GM19035 (cell line): ENCODE results near the gene FRS3.
"Not testable (repeated sequence)": the region's sequence is repeated elsewhere in the genome, so short reads cannot be mapped to it uniquely, and the experiment has no call there.

Experiments
- ATAC-seq: cut with Tn5 transposase; IDR thresholded peaks from one replicate; pipeline ENCODE4 v1.9.1; 2021; ENCODE audit not compliant: unreplicated experiment

FRS3 gene

DNA sequence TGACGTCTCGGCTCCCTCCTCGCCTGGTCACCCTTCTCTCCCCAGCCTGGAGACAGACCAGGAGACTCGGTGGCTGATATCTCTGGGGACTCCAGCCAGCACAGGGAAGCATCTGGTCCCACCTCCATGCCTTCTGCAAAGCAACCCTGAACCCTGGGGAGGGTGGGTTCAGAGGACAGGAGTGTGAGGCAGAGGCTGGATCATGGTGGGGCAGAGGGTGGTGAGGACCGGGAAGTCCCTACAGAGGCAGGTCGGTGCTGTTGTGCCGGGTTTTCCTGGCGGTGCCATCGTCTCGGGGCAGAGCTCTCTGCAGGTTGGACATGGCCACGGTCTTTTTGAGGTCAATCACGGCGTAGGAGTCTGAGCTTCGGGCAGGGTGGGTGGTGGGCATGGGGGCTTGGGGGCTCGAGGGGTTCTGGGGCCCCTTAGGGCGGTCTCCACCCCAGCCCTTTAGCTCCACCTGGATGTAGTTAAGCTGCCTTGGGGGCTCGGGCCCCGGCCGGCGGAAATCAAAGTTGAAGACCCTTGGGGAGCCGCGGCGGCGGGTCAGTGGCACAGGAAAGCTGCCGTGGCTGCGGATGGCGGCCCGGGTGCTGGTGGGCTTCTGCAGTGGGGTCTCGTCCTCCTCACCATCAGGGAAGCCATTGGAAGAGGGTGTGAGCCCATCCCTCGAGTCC, 9.2 kb downstream of the FRS3 start:
- no peak for ATAC-seq

DNA sequence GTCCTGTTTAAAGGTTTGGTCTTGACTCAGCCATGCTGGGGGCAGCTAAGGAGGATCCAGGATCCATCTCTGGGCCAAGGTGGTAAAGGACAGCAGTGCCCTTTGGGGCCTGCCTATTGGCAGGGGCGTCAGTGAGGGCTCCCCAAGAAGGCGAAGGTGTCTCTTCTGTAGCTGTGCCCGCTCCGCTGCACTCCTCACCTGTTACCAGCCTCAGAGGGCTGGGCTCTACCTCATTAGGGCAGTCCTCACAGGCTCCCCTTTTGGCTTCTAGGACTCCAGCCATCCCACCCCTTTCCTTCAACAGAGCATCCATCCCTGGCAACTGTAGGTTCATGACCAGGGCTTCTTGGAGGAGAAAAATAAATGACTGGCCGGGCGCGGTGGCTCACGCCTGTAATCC, 10.3 kb downstream of the FRS3 start:
- ATAC-seq = no peak

DNA sequence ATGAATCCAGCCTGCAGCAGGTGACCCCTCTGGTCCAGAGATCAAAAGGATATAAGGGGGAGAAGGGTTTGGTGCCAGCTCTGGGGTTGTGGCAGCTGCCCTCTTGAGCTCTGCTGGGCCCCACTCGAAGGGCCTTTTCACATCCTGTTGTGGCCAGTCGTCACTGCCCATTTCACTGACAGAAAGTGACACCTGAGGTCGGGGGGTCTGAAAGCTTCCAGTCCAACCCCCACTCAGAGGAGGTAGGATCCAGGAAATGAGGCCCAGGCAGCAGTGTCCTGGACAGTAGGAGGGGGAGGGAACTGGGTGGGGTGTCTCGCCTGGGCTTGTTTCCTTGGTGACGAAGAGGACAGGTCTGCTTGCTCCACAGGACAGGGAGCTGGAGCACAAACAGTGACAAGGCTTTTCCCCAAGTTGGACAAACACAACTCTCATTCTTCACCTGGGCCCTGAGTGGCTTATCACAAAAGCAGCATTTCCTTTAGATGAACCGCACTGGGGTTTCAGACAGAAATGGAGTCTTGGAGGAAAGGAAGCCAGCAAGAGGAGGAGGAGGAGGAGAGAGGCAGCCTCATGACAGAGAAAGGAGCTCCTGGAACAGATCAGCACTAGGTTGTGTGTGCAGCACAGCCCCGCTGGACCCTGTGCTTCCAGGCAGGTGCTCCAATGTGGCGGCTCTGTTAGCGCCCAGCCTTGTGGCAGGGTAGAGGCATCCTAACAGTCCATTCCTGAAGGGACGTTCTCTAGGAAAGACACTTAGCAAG, 11.0 kb downstream of the FRS3 start:
- ATAC-seq = no peak

DNA sequence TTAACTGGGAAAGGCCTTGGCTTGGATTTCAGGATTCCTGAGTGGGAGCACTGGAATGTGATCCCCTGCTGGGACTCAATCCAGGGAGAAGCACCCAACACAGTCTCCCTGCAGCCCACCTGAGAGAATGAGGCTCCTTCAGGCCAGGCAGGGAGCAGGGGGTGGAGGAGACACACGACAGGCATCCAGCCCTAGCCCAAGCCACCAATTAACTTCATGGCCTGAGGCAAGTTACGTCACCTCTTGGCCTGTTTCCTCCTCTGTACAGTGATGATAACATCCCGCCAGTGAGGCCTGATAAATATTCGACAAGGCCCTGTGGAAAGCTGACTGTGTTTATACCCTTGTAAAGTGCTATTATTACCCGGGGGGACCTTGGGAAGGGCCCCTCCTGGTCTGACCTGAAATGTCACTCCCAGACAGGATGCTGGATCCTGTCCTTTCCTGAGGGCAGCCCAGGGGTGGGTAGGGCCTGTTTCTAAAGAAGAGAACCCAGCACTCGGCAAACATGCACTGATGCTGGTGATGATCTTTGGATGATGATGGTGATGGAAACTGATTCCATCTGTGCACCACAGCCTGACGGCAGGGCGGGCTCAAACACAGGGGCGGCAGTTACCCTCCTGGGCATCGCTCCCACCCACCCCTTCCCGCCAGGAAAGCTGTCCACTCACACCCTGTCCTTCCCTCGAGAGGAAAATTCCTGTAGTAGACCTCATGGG, 12.4 kb downstream of the FRS3 start:
- ATAC-seq = no peak

DNA sequence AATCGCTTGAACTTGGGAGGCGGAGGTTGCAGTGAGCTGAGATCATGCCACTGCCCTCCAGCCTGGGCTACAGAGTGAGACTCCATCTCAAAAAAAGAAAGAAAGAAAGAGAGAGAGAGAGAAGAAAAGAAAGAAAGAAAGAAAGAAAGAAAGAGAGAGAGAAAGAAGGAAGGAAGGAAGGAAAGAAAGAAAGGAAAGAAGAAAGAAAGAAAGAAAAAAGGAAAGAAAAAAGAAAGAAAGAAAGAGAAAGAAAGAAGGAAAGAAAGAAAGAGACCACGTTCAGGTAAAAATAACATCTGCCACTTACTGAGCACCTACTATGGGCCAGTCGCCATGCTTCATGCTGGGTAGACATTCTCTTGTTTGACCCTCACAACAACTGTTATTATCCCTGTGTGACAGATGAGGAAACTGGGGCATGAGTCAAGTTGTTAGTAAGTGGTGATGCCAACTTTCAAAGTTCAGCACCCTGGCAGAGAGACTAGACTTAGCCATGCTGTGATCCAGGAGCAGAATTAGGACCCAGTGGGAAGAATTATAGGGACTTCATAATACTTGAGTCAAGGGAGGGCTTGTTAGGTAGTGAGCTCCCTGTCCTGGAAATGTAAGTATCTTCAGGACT, 13.5 kb downstream of the FRS3 start:
- ATAC-seq = not testable (repeated sequence)

DNA sequence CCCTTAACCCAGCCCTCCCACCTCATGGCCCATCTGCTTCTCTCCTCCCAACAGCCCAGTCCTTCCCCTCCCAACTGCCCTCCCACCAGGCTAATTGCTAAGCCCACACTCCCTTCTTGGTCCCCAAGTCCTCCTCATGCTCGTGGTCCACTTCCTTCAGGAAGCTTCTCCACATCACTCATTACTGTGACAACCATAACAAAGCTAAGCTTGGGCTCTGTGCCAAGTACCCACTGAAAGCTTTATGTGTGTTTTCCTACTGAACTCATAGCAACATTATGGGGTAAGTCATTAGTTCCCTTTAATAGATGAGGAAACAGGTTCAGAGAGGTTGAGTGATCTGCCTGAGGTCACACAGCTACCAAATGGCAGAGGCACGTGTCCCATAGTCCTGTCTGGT, 16.2 kb downstream of the FRS3 start:
- no peak for ATAC-seq

DNA sequence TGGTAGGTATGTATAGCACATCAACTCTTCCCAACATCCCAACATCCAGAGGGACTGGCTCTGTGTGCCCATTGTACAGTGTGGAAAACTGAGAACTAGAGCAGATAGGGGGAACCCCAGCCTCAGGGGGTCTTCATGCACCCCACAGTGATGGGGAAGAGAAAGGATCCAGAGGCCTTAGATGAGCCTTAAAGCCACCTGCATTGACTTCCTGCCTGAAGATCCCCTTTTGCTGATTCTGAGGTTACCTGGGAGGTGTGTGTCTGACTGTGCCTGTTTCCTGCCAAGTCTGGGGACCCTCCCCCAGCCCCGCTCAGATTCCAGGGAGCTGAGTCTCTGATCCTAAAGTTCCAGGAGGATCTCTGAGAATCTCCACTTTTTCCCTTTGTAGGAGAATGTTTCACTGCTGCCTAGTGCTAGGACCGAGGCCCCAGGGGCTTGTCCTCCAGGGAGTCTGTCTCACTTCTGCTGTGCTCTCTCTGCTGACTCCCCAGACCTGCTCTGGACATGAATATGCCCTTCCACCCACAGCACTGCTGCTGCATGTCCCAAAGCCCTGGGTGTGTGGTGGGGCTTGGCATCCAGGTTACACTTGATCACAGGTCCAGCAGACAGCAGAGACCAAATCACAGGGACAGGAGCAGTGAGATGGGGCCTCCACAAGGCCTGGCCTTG, 19.7 kb downstream of the FRS3 start:
- no peak for ATAC-seq

DNA sequence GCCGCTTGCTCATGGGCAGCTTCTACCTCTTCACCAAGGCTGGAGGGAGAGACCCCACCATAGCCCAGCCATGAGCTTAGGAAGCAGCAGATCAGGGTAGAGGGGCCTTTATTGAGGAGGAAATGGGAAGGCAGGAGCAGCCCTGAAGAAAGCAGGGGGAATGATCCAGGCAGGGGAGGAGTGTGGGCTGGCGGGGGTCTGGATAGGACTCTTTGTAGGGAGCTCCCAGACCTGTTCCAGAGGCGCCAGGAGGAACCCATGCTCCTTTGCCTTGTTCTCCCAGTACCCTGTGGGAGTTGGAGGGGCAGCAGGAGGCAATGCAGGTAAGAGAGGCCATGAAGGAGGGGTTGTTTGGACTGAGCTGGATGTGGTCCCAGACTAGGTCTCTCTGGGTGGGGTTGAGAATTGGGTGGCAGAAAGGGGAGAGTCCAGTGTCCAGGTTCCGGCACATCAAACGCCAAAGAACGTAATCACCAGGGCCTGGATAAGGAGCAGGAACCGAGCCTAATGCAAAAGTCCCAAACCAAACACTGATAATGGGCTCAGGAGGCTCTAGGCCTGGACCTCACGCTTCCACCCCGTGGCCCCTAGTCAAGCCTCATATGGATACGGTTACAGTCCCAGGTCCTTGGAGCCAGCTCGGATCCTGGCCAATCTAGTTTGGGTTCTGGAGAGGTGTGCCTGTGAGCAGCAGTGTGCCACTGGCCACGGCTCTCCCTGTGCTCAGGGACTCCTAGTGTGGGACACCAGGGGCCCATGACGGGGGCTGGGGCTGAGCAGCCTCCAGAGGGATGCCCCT, 20.4 kb downstream of the FRS3 start:
- ATAC-seq = no peak

DNA sequence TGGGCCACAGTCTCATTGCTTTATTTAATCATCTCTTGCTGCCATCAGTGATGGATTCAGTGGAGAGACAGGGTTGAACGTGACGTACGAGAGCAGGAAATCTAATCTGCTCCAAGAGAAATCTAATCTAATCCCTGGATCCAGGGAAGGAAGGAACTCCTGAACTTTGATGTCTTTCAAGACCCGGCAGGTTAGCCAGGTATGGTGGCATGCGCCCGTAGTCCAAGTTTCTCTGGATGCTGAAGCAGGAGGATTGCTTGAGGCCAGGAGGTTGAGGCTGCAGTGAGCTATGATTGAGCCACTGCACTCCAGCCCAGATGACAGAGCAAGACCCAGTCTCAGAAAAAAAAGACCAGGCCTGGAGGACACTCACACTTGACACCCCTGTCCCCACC, 21.1 kb downstream of the FRS3 start:
- no peak for ATAC-seq

DNA sequence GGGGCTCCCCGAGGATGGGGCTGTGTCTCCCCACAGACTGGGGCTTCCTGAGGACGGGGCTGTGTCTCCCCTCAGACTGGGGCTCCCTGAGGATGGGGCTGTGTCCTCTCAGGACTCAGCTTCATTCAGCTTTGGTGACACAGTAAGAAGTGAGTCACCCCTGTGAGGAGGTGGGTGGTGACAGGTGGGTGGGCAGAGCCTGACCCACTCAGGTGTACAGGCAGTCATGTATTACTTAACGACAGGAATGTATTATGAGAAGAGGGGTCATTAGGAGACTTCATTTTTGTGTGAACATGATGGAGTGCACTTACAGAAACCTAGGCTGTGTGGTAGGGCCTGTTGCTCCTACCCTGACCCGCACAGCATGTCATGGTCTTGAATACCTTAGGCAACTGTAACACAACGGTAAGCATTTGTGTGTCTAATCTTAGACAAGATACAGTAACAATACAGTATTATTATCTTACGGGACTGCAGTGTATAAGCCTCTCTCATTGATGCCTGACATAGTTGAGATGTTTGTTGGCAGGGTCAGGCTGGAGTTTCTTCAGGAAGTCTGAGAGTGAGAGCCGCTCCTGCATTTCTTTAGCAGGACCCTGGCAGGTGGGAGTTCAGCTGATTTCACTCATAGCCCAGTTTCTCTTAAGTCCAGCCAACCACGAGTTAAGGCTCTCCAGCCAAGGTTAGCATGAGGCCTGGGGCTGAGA, 21.6 kb downstream of the FRS3 start:
- no peak for ATAC-seq

DNA sequence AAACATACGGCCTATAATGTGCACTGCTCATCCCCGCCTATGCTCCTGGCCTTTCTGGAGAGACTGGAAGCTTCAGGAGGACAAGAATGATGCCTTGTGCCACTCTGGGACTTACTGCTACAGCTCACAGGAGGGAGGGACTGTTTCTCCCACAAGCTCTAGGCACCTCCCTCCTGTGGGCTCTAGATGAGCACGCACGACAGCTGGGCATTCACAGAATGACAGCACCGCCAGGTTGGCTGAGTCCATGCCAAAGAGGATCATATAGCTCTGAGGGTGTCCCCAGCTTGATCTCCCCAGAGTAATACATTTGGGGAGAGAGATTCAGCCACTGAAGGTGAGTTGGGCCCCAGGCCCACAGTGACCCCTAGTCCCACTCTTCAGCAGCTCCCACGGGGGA, 22.4 kb downstream of the FRS3 start:
- ATAC-seq = no peak

DNA sequence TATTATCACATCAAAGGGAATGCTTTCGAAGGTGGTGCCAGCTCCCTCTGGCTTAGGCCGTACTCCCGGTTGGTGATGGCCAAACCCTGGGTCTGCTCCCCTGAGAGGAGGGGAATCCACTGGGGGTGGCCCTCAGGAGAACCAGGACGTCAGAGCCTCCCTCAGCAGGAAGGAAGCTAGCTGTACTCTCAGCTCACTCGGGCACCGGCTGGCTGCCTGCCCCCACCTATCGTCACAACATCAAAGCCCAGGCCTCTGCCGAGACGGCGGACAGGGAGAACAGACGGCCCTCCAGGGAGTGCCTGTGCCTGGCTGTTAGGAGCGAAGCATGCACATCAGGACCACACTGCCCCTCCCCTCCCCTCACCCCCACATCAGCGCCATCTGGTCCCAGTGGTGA, 23.3 kb downstream of the FRS3 start:
- ATAC-seq = no peak

DNA sequence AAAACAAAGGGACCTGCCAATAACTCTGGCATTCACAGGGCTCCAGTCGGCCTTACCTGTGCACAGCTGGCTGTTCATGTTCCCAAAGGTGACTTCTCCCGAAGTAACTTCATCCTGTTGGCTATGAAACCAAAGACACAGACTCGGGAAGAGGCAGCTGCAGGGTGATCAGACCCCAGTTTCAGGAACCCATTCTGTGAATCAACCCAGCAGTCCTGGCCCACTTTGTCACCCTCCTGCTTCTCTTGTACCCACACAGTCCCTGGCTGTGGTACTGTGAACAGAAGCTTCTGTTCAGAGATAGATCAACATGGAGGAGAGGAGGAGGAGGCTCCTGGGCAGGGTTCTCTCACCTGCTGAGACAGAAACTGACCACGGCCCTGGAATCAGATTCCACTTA, 23.8 kb downstream of the FRS3 start:
- no peak for ATAC-seq

DNA sequence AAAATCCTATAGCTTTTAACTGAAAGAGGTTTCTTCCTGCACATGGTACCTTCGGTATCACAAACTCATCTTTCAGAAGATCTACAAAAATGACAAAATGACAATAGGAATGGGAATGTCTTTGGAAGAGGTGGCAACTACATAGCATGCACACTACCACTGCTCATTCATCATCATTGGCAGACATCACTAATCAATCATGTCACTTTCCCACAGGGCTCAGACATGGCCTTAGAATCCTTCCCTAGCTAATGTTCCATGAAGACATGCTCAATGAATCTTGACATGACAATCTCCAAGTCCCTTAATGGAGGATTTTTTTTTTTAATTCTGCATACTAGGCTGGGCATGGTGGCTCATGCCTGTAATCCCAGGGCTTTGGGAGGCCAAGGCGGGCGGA, 29.3 kb downstream of the FRS3 start:
- ATAC-seq = no peak

DNA sequence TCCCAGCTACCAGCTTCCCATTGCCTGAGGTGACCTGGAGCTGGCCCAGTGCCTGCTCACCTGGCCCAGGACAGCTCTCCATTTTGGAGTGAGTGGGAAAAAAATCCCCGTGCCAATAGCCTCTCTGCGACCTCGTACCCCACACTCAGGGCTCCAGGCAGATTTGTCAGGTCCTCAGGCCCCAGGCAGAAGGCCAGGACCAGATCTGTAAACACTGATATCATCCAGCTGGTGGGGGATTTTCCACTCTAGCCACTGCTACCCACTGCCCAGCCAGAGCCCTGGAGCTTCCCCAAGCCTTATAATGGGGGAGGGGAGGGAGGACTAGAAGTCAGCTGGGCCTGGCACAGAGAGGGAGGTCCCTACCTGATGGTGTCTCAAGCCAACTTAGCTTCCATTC, 31.2 kb downstream of the FRS3 start:
- no peak for ATAC-seq

DNA sequence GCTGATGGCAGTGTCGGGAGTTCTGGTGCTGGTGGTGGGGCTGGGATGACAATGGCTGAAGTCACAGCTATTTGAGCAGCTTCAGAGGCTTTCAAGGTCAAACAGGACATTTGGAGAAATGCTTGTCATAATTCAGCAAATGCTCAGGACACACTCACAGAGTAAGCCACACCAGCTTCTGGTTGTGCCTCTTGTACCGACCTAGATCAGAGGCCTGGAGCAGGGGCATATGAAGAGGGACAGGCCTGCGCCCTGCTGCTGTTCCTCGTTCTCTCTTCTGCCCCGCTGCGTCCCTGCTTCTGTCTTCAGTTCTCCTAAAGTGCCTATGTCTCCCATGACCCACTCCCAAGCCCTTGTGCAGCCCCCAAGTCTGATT, 31.6 kb downstream of the FRS3 start:
- ATAC-seq = no peak

DNA sequence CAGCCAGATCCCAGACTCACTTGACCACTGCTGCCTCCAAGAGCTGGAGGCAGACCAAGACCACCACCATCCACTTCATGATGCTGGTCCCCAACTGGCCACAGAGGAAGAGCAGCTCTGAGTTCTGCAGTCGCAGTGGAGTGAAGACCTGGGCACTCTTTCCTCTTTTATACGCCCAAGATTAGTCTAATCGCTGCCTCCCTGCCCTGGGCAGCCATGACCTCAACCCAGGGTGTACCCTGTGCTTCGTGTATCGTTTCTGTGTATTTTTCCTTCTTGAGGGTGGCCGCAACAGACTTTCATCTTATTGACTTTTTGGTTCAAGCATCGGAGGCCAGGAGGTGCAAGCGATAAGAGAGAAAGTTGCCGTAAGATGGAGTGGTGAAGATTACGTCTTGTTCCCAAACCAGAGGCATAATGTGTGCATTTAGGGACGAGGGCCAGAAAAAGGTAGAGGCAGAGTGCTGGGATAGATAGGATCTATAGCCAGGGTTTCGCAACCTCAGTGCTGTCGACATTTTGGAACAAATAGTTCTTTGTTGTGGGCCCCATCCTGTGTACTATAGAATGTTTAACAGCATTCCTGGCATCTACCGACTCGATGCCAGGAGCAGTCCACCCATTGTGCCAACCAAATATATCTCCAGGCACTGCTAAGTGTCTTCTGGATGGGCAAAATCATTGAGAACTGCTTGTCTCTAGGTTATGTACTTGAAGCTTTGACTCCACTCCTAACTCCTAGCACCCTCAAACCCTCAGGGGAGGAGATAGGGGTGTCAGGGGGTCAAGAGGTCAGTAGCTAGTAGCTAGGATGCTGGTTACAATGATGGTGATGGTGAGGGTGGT, 32.2 kb downstream of the FRS3 start, which contains the start of gene PGC:
Gene PGC (minus strand): TSS at position 142 of the 846 bp plus-strand sequence. CDS start 63 bp downstream, at position 79.
- no peak for ATAC-seq

DNA sequence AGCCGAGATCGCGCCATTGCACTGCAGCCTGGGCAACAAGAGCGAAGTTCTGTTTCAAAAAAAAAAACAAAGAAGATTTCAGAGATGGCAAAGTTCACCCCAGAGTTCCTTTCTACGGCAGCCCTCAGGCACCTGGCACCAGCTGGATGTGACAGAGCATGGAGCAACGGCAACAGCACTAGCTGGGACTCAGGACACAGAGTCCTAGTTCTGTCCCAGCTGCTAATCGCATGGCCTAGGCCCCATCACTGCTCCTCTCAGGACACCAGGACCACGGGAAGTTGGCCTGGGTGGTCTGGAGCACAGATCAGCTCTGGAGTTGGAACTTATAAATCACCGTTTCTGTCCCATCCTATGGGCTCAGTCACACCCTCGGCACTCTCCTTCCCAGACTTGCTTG, 33.6 kb downstream of the FRS3 start:
- ATAC-seq = no peak
